Activated gamma-delta T cell treated with Interleukin-2 at 50 U/mL for 16 hours (primary cell): ENCODE measurements around the gene COL15A1.

ENCODE experiments used
- DNase-seq: peaks from one replicate; pipeline ENCODE4 v3.0.0-alpha.2; 2020

Gene COL15A1

DNA sequence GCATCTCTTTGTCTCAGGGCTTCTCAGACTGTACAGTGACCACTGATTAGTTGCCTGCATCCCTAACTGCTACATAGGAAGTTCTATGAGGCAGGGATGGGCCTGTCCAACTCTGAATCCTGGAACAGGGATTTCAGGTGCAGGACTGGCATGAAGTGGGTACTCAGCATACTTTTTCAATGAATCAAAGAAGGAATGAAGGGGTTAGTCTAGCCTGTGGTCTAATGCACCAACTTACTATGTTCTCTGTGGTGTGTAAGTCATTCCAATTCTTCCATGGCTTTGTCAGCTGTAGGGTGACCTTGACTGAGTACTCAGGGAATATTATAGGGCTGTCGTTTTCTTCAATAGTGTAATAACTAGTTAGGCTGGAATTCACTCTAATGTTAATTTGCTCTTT, 8.3 kb downstream of the COL15A1 start:
- no peak for DNase-seq

DNA sequence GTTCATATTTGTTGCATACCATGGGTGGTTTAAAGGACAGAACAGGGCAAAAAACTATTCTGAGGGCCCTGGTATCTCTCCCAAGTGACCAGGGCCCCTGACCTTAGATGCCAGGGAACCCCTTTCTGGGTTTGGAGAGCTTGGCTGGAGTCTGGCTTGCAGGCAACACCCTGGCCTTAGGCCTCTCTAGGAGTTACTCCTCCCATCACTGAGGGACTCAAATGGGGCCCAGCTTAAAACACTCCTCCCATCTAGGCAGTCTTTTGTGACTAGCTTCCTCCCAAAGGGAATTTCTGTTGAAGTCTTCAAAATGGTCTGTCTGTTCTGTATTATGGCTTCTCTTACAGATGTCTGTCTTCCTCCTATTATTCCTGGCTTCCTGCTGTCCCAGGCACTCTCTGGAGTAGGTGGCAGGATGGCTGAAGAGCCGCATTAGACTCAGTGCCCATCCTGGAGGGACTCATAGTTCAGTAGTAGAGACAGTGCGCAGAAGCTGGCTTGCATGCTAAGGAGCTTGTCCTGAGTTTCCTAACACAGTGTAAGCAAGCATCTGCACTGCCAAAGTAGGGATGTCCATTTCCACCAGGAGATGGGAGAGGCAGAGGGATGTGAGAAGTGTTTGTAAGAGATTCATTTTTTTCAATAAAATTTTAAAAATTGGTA, 10.0 kb downstream of the COL15A1 start:
- no peak for DNase-seq

DNA sequence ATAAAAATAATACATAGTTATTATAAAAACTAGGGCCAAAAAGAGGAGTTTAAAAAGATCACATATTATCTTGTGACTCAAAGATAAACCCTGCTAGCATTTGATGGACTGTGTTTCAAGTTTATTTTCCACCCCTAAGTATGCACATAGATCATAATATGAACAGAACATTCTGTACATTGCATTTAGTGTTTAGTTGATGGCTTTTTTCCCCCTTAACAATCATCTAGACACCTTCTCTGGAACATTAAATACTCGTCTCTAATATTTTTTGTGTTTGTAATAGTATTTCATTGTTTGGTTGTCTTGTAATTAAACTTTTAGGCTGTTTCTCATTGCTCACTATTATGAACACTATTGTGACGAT, 10.5 kb downstream of the COL15A1 start:
- no peak for DNase-seq

DNA sequence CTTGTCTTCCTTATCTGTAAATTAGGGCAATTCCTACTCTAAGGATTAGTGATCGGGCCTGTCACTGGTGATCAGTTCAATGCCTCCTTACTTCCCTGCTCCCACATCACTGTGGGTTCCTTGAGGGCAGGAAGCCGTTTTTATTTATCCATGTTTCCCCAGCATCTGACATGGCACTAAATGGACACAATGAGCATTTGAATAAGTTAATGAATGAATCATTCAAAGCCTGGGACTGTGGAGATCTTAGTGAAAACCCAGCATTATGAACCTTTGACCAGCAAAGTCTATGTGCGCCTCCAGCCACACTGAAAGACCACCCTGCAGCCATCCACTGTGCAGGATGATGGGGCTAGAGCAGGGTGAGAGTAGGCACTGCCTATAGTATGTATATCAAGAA, 11.6 kb downstream of the COL15A1 start:
- no peak for DNase-seq

DNA sequence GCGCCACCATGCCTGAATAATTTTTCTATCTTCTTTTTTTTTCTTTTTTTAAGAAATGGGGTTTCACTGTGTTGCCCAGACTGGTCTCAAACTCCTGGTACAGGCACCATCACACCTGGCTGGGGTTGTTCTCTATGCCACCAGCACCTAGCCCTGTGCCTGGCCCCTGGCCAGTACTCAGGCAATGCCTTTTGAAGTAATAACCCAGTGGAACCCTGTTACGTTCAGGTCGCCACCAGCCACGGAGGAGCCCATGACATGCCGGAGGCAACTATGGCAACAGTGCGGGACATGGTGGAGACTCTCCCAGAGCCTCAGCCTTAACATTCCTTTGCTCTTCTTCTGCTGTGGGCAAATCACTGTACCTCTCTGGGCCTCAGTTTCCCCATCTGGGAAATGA, 14.1 kb downstream of the COL15A1 start:
- no peak for DNase-seq

DNA sequence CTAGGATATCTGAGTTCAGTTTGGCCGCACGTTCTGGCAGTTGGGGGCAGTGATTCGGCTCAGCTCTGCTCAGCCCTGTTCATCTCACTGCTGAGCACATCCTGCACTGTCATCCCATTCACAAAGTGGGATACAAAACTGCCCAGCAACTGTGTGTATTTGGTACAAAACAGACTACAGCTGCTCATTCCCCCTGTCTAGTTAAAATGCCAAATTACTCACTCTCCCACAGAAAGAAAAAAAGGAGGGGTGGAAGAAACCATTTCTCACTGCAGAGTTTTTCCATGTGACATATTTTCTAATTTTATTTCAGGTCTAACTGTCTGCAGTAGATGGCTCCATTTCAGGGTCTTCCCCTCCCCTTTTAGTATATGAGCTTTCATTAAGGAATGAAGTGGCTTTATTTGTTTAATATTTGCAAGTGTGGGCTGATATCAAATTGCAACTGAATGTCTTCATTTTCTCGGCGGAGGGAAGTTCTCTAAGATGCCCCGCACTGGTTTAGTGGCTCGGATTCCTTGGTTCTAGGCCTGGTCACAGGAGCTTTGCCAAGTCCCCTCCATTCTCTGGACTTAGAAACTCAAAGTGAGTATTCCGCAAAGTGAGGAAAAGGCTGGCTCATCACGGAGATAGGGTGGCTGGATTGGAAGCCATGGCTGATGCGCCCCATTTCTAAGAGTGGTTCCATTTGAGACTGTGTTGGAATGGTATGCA, 14.7 kb downstream of the COL15A1 start:
- DNase-seq, result no peak

DNA sequence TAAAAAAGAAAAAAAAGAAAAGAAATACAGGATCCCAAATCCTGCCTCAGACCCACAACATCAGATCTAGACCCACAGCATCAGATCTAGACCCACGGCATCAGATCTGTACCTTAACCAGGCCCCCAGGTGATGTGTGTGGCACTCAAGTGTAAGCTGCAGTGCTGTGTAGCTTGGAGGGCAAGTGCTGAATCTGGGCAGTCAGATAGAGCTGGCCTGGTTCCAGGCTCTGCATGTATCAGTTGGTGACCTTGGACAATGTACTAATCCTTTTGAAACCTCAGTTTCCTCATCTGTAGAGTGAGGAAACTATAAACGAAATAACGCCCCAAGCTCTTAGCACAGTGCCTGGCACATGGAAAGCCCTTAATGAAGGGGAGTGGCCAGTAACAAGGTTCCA, 16.7 kb downstream of the COL15A1 start:
- DNase-seq, result no peak

DNA sequence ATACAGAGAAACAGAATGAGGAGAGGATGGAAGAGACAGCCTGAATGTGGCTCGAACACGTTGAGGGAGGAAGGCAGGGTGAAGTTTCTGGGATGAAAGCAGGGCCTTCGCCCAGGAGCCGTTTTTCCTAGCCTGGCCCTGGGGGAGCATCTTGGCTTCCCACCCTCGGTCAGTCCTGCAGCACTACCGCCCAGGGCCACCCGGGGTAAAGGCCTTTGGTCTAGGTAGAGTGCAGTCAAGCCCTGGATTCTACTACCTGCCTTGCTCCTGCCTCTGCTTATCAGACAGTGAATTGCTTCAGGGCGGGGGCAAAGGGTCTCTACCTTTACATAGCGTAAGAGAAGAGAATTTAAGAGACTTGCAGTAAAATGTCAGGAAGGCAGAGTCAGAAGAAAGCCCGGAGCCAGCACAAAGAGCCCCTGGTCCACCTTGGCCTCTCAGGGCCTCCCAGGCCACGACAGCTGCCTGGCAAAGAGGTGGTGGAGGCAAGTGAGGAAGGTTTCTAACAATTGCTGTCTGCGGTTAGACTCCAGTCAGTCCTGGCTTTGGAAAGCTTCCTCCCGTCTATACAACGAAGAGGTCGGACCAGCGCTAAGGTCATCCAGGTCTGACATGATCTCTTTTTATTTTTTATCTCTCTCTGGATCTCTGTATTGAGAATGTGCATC, 17.9 kb downstream of the COL15A1 start:
- no peak for DNase-seq

DNA sequence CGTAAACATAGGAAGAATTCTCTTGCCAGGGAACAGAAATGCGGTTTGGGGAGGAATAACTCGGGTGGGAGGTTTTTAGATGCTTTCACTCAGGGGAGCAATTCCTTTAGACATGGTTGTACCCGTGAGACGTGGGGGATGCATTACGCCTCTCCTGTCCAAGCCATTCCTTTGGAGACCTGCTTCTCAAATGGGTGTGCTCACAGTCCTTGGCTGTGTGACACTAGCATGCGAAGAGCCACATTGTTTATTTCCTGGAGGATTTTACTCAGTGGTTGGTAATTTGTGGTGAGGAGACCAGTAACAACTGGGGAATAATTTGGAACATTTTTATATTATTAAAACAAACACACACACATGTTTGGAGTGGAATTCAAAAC, 18.5 kb downstream of the COL15A1 start:
- no peak for DNase-seq

DNA sequence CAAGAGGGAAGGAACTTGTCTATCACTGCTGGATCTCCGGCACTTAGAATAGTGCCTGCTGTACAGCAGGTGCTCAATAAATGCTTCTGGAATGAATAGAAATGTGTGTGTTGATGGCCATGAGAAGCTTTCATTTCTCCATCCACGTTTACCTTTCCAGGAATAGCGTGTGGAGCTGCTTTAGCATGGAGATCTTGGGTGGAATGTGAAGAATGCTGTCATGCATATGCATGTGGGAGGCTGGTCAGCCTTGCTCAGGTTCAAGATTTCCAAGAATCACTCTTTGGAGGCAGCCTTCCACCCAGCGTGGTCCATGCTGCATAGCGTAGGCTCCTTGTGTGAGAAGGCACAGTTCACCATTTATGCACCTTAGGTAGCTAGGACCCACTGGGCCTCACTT, 19.2 kb downstream of the COL15A1 start:
- no peak for DNase-seq

DNA sequence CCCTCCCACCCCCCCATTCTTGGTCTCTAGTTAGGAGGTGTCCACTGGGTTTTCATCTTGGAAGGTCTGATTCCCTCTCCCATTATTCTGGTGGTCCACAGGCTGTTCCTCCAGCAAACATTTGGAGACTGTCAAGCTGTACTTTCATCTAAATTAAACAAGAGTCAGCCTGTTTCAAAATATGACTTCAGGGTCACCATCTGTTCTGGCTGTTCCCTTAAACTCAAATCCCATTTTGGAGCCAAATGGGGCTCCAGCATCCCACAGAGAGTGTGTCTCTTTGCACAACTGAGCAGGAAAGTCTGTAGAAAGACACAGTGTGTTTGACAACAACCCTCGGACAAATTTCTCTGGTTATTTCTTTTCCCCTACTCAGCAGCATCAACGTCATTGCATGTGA, 20.5 kb downstream of the COL15A1 start:
- DNase-seq, result no peak

DNA sequence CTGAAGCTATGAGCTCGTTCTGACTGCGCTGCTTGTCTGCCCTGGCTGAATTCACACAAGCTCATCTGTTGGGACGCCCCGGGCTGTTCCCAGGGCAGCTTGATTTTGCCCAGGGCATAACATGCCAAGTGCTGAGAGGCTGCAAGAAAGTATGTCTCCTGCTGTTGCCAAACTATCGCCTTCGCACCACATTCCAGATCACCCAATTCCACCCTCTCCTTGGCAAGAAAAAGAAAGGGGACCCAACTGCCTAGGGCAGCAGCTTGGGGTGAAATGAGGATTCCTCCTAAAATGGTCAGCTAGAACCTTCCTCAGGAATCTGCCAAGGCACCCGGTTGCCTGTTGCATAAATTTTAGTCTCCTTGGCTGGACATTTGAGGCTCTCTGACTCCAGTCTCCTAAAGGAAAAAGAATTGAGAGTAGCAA, 21.2 kb downstream of the COL15A1 start:
- DNase-seq, result no peak

DNA sequence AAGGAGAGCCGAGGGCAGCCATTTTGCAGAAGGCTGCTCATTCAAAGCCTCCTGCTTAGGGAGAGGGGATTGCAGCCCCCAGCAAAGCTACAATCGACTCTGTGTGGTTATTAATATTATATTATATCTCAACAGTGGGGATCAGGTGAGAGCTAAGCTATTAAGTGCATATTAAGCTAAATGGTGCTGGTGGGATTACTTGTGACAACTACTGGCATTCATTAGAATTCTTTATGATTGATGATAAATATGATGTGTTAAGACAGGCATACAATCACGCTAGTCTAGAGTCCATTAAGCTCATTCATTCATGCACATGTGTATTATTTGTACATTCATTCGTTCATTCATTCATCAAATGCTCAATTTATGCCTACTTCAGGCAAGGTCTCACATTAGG, 23.0 kb downstream of the COL15A1 start:
- DNase-seq, result no peak

DNA sequence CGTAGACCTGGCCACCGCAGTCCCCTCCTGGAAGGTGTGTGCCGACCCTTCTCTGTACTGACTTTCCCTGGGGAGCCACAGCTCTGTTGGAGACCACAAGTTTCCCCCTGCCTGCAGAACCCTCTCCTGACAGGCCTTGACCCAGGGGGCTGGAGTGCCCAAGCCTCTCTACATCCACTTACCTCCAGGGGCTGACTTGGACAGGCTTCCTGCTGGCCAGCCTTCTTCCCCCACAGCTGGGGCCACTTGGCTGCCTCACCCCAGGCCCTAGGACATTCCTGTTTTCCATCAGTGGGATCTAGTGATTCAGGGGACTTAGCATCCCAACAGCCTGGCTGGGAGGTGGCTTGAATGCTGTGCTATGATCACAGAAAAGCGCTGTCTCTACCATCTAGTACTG, 23.6 kb downstream of the COL15A1 start:
- DNase-seq, result no peak

DNA sequence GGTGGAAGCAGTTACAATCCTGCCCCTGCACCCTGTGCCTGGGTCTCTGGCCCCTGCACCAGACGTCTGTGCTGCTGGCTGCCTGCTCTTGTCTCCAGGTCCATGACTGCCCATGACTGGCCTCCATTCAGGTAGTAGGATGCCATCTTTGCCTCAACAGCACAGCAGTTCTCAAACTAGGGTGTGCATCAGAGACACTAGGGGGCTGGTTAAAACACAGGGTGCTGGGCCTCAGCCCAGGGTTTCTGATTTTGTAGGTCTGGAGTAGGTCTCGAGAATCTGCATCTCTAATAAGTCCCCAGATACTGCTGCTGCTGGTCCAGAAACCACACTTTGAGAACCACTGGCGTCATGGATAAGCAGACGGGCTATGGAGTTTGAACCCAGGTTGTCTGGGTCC, 24.0 kb downstream of the COL15A1 start:
- no peak for DNase-seq

DNA sequence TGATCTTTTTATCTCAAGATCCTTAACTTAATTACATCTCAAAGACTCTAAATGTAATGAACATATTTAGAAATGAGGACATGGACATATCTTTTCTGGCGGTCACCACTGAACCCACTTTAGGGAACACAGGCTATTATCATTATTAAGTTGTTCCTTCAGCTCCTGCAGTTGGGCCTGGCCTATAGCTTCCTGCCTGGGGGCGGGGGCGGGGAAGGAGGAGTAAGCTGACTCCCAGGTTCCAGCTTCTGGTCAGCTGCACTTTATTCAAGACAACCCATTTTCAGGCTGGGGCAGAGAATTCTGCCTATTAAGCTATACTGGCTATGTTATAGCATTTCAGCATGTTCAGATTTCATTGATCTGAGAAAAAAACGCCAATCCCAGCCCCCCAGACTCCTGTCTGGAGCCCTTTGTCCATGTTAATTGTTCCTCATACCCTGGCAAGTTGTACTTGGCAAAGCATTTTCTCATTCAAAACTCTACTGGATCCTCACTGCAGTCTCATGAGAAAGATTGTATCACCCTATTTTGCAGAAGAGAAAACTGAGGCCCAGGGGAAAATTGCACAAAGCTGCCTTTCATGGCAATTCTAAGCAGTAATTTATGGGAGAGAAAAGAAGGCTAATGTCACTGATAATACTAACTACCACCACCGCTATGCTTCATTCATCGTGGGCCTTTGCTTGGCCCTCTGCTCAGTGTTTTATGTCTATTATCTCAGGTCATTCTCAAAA, 25.1 kb downstream of the COL15A1 start:
- no peak for DNase-seq

DNA sequence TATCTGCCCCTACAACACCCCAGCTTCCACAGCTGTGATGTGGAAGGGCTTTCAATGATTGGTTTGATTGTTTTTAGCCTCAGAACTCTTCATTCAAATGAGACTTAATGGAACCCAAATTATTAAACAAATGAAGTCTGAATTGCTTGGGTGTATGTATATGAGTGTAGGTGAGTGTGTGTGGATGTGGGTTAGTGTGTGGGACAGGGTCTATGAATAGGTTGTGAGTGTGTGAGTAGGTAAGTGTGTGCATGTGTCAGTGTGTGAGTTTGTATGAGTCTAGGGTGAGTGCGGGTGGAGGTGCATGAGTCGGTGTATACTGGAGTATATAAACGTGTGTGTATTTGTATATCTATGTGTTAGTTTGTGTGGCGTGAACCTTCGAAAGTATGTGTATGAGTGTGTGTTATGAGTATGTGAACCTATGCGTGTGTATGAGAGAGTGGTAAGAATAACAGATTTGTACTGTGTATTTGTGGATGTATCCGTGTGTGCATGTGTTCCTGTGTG, 26.9 kb downstream of the COL15A1 start:
- DNase-seq, result no peak

DNA sequence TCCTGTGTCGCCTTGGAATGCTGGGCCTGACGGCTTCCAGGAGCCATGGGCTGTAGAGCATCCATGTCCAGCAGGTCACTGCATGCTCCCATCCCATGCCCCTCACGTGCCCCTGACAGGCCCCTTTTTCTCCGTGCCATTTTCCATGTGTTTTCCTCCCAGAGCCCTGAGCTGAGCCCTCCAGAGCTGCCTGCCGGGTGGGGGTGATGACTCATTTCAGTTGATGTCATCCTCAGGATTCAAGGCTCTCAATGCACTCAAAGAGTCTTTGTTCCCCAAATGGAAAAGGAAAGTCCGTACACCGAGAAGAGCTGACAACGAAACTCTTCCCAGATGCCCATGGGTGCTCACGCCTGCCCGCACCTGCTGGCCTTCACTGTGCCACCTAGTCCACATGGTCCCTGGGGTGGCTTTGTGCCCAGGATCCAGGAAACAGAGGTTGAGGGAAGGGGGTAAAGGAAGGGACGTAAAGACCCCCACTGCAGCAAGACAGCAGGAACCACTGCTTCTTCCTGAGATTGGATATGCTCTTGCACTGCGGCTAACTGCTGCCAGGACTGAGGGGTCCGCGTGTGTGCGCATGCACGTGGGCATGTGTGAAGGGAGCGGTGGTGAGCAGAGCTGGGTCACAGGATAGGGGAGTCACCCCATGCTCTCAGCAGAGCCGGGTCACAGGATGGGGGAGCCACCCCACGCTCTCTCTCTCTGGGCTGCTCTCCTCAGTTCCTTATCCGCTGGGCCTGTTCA, 27.6 kb downstream of the COL15A1 start:
- DNase-seq, result no peak

DNA sequence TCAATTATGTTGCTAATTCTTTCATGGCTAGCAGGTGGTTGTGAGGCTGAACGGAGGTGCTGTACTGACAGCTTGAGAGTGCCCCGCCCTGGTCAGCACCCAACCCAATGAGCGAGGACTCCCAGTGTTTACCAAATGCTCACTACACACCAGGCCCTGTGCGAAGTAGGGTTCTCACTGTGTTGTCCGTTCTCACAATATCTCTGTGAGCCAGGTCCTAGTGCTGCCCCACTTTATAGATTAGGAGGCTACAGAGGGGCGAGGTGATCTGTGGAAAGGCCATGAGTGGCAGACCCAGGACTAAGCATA, 28.2 kb downstream of the COL15A1 start:
- no peak for DNase-seq

DNA sequence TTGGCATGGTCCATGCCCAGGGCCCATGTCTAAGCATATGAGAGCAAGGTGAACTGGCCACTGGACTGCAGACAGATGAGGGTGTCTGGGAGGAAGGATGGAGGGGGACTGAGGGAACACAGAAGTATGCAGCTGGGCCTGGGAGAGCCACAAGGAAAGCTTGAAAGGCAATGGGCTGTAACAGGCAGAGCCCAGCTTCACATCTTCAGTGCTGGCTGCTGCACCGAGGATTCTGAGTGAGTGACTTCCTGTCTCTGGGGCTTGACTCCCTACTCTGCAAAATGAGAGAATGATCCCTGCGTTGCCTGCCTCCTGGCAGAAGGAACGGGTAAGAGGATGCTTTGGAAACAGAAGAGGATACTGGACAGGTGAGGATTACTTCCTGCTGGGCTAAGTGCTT, 29.0 kb downstream of the COL15A1 start:
- no peak for DNase-seq

DNA sequence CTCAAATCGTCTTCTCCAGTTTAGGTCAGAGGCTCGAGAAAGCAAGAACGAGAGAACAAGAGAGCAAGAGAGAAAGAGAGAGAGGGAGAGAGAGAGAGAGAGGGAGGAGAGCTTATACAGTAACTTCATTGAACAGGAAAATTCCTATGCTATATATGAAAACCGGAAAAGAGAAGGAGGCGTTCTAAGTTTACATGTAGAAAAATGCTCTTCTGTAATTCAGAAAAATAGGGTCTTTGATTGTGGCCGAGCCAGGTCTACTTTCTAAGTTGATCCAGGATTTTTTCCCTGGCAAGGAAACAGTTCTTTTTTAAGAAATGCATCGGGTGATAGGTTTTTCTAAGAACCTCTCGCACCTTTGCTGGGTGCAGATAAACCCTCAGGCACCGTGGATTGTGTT, 29.5 kb downstream of the COL15A1 start:
- DNase-seq, result no peak

DNA sequence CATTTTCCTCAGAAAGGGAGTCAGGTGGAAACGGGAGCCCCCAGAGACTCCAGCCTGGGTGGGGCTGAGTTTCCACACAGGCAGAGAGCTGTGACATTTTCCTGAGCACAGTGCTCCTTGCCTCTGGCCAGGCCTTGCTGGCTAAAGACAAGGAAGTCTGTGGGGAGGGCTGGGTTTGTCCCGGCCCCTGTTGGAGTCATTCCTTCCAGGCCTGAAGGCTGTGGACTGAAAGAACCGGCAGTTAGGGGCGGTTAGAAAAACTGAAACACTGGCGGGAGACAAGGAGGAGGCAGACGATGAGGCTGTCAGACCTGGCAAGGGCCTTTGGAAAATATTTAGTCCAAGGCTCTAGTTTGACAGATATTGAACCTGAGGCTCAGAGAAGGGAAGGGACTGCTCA, 29.9 kb downstream of the COL15A1 start:
- DNase-seq, result no peak

DNA sequence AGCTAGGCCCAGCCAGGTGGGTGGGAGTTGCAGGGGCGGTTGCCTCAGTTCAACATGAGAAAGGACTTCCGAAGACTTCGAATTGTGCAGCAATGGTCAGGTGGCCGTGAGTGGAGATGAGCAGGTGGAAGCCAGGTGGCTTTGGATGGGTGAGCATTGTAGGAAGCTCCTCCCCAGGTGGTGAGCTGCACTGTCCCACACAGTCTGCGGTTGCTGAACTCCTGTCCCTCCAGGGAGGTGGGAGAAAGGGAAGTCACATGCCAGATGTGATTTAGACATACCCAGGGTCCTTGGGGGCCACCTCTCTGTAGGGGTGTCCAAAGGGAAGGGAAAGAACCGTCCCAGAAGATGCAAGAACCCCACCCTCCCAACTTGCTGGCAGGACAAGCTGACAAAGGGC, 30.4 kb downstream of the COL15A1 start:
- DNase-seq, result no peak
